GM18858 (cell line): ENCODE results near the gene CCDC66.
"Not testable (repeated sequence)": the region's sequence is repeated elsewhere in the genome, so short reads cannot be mapped to it uniquely, and the experiment has no call there.

Experiments used
- ATAC-seq: cut with Tn5 transposase; IDR thresholded peaks from one replicate; pipeline ENCODE4 v1.9.1; 2021; ENCODE audit not compliant: unreplicated experiment

The CCDC66 gene

GRCh38 chr3:56556908-56557830, at the start of gene CCDC66:
Gene CCDC66 (plus strand): TSS chr3:56557175. CDS start chr3:56557243, 68 bp downstream.
- peak; percentile 96 for ATAC-seq

DNA sequence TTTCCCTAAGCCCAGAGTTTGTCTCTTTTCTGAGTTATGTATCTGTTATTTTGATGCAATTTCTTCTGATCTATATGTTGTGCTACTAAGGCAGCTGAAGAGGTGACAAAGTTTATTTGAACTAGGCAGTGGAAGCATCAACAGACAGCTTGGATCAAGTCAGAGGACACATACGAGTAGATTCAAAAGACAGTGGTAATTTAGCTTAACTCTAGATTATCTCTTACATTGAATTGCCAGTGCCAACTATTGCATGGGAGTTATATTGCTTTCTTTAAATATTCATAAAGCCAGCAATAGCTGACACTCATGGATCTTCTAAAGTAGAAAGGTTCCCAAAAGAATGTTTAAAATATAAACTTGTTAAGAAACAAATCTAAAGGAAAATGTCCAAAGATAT, 37.3 kb upstream of the CCDC66 start:
- ATAC-seq = no peak

GRCh38 chr3:56522374-56522773, 34.6 kb upstream of the CCDC66 start:
- ATAC-seq = no peak

DNA sequence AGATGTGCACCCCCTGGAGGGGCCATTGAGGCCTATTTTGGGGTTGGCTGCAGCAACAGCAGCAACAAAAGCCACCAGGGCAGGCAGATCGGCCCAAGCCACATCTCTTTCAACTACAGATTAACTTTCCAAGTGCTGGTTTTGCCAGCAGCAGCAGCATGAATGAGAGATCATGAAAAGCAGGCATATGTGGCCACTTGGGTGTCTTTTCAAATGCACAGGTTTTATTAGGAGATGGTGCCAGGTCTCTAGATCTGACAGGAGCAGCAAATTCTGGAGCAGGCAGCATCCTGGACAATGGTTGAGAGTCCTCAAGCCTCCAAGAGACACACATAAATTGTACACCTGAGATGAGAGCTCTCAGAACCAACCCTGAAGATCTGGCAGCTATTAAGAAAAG, 31.7 kb upstream of the CCDC66 start:
- ATAC-seq = no peak

DNA sequence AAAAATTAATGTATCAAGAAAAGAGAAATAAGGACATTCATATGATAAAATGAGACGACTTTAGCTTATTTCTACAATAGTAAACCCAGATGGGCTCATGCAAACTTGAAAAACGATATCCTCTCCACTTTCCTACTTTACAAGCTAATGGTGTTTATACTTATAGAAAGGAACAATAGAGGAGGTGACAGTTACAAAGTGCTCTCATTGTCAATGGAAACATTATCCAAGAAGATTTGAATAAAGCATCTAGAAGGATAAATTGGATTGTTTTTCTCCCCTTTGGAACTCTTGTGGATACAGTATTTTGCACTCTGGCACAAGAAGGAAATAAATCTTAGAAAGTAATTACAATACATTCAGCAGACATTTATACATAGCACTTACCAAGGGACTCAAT, 20.2 kb upstream of the CCDC66 start:
- no peak for ATAC-seq

DNA sequence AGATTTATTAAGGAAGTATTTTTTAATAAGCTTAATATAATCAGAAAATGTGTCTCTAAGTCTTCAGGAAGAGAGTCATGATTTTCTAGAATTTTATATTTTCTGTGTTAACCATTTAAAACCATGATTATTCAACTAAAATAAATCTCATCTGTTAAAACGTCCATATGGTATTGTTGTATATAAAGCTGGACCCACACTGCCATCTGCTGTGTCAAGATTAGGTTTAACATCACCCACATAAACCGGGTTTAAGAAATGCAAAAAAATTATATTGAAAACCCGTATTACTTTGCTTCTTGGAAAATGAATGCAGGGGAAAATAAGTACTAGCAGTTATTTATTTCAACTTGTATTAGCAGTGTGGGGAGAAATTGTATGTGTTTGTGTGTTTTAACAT, 9.5 kb upstream of the CCDC66 start:
- ATAC-seq = no peak

DNA sequence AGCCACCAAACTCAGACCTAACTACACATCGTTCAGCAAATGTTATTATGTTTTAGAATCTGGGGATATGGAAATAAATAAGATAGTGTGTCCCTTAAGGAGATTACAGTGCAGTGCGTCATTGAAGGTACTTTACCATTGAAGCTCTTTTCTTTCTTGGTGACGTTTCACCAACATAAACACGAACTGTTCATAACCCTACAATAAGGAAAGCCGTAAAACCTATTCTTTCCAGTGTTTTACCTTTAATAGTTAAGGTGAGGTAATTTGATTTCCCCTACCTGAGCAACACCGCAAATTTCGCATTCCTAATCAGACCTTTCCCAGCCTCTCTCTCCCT, 826 bp downstream of the CCDC66 start:
- no peak for ATAC-seq

GRCh38 chr3:56573501-56573900, 16.5 kb downstream of the CCDC66 start:
- no peak for ATAC-seq

DNA sequence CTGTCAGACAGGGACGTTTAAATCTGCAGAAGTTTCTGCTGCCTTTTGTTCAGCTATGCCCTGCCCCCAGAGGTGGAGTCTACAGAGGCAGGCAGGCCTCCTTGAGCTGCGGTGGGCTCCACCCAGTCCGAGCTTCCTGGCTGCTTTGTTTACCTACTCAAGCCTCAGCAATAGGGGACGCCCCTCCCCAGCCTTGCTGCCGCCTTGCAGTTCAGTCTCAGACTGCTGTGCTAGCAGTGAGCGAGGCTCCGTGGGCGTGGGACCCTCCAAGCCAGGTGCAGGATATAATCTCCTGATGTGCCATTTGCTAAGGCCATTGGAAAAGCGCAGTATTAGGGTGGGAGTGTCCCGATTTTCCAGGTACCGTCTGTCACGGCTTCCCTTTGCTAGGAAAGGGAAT, 25.0 kb downstream of the CCDC66 start:
- not testable (repeated sequence) for ATAC-seq

- not testable (repeated sequence) for ATAC-seq
These were observed 27.3 kb downstream of the CCDC66 start for GRCh38 chr3:56584275-56584674.

DNA sequence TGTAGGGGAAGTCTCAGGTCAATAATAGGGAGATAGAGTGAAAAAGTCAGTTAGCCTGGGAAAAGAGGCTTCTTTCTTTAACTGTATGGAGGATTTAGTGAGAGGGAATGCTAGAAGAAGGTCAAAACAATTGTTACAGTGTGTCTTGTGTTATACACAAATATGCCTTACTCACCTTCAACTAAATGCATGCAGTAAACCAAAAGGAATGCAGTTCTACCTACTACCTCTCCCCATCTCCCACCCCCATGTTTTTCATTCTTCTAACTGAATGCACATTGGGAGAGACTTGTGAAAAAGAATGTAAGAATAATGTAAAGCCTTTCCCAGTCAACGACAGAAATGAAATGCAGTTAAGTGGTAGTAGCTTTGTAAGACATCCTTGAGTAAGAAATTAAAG, 33.8 kb downstream of the CCDC66 start:
- no peak for ATAC-seq

- ATAC-seq = no peak
These were observed 34.3 kb downstream of the CCDC66 start for GRCh38 chr3:56591262-56591661.

DNA sequence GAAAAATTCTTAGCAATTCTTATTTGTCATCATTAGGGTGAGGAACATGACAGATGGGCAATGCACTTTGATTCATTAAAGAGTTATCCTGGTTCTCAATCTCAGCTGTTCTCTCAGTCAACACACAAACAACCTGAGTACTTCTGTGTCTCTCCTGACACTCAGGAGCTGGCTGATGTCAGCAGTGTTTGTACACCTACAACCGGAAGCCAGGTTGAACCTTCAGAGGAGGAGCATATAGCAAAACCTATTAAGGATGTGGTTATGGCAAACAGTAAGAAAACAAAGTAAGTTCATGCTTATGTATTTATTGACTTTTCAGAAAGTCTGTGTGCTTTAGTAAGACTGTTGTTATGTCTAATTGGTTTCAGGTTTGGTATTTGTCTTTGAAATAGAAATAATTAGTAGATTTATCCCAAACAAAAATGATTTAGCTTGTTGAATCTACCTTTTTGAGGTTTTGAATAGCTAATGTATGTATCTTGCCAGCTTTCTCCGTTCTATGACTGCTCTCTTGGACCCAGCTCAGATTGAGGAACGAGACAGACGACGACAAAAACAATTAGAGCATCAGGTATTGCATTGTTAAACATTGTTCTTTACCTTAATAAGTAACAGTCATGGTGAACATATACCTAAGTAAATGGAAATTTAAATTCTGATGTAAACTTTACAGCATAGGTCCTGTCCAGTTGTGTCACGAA, 36.6 kb downstream of the CCDC66 start:
- no peak for ATAC-seq

DNA sequence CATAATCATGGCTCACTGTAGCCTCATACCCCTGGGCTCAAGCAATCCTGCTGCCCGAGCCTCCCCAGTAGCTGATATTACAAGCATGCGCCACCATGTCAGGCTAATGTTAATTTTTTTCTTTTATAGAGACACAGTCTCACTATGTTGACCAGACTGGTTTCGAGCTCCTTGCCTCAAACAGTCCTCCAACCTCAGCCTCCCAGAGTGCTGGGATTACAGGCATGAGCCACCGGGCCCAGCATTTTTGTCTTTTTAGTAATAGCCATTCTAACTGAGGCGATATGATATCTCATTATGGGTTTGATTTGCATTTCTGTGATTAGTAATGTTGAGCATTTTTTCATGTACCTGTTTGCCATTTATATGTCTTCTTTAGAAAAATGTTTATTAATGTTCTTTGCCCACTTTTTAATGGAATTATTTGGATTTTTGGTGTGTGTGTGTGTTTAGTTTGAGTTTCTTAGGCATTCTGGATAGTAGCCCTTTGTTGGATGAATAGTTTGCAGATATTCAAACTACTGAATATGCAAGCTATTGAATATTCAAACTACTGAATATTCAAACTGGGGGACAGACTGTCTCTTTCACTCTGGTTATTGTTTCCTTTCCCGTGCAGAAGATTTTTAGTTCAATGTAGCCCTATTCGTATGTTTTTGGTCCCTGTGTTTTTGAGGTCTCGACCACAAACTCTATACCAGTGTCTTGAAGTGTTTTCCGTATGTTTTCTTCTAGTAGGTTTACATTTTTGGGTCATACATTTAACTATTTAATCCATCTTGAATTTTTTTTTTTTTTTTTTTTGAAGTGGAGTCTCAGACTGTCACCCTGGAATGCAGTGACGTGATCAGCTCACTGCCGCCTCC, 39.2 kb downstream of the CCDC66 start:
- ATAC-seq = no peak

- ATAC-seq = not testable (repeated sequence)
These were observed 51.5 kb downstream of the CCDC66 start for GRCh38 chr3:56608479-56608878.

DNA sequence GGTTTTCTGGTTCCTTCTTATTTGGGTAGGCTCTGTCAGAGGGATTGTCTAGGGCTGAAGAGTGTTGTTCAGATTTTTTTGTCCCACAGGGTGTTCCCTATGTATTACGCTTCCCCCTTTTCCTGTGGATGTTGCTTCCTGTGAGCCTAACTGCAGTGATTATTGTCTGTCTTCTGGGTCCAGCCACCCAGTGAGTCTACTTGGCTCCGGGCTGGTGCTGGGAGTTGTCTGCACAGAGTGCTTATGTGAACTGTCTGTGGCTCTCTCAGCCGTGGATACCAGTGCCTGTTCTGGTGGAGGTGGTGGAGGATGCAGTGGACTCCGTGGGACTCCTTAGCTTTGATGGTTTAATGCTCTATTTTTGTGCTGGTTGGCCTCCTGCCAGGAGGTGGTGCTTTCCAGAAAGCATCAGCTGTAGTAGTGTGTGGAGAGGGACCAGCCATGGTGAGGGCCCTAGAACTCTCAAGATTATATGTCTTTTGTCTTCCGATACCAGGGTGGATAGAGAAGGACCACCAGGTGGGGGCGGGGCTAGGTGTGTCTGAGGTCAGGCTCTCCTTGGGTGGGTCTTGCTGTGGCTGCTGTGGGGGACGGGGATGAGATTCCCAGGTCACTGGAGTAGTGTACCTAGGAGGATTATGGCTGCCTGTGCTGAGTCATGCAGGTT, 53.8 kb downstream of the CCDC66 start:
- ATAC-seq = no peak

DNA sequence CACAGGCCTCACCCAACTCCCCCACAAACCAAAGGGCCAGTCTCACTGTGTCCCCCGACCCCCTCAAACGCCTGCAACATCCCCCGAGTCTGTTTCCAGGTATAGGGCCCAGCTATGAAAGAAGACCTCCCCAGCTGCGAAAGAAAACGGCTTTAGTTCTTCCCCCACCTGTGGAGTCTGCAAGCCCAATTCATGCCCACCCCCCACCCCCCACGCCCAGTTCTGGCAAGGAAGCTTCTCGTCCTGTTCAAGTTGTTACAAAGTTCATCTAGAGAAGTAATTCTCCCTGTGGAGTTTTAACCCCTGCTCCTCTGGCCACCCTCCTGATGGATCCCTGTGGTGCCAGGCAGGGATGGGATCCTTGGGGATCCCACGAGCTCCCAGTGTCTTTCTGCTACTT, 54.4 kb downstream of the CCDC66 start:
- ATAC-seq = no peak

DNA sequence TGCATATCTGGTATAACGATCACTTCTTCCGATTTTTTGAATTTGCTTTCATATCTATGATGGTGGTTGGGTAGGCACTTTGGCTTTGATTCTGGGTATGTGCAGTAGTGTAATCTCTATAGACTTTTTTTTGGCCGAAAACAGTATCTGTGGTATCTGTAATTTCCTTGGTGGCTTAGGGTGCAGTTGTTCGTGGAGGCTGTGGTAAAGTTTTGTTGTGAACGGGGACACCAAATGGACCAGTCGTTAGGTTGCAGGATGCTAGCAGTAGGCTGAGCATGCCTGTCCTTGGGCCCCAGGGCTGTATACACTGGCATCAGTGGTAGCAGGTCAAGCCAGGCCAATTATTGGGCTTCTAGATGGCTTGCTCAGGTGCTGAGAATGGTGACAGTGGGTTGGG, 55.2 kb downstream of the CCDC66 start:
- no peak for ATAC-seq

DNA sequence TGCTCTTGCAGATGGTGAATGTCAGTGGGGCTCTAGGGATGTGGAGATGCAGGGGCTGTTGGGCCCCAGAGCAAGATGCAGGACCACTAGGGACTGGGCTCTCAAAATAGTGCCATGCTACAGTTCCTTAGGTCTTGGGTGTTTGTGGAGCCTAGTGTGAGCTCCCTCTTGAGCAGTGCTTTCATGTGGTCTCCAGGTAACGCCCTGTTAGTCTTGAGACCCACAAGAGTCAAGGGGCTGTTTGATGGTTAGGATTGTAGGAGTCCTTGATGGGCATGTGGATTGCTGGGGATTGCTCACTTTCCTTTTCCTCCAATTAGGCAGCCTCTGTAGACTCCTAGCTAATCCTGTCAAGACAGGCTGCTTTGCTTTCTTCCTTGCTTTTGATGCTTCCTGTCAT, 56.0 kb downstream of the CCDC66 start:
- no peak for ATAC-seq

GRCh38 chr3:56616478-56617006, 59.6 kb downstream of the CCDC66 start:
- no peak for ATAC-seq

DNA sequence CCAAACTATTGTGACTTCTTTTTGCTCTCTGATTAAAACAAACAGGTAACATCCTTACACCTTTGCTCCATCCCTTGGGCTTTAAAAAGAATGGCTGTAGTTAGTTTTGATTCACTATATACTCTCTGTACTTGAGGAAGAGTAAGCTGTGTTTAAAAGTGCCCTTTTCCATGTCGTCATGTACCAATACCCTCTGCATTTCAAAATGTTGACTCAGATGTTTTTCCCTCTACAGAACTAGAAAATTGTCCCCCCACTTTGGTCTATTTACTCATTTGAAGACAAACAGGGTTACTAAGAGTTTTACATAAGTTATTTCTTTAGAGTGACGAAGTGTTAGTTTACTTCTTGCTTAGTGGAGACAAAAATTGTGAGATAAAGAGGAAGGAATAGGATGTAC, 63.4 kb downstream of the CCDC66 start:
- no peak for ATAC-seq
